ENCODE results near the gene VPS45.
"Not testable (repeated sequence)": the region's sequence is repeated elsewhere in the genome, so short reads cannot be mapped to it uniquely, and the experiment has no call there.

DNA sequence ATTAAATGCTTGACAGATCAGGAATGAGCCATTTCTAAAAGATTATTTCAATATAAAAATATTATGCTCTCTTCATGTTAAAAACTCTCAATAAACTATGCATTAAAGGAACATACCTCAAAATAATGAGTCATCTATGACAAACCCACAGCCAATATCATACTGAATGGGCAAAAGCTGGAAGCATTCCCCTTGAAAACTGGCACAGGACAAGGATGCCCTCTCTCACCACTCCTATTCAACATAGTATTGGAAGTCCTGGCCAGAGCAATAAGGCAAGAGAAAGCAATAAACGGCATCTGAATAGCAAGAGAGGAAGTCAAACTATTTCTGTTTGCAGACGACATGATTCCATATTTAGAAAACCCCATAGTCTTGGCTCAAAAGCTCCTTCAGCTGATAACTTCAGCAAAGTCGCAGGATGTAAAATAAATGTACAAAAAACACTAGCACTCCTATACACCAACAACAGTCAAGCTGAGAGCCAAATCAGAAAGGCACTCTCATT, 15.6 kb upstream of the VPS45 start:
- not testable (repeated sequence) for TF ChIP-seq CTCF (IDR thresholded peaks at IDR 0.05; ENCODE audit: control extremely low read depth in 1 of 3, insufficient read depth in 1 of 3, low read depth in 1 of 3, low read length in 3 of 3); POLR2A (IDR thresholded peaks at IDR 0.05; ENCODE audit: control extremely low read depth in 1 of 2, low read depth in 2 of 2, low read length in 2 of 2); CHD2 (IDR thresholded peaks at IDR 0.05; ENCODE audit: low read length); SUZ12 (IDR thresholded peaks at IDR 0.05; ENCODE audit: low read length); YY1 (IDR thresholded peaks at IDR 0.05; ENCODE audit: low read depth, low read length); RAD21 (IDR thresholded peaks at IDR 0.05 in 1 of 2, conservative IDR thresholded peaks at IDR 0.05 in 1 of 2; ENCODE audit: low read depth in 2 of 2, low read length in 2 of 2)

All from H1 (cell line).